IPS-15b (cell line): ENCODE results near the gene RBM4.
"Not testable (repeated sequence)": the region's sequence is repeated elsewhere in the genome, so short reads cannot be mapped to it uniquely, and the experiment has no call there.

Source experiments
- H3K27me3 ChIP-seq: one replicate; pipeline ENCODE4 v1.6.1; 2013; ENCODE audit warnings: low read length; ENCODE audit not compliant: control insufficient read depth, insufficient read depth
- H3K36me3 ChIP-seq: one replicate; pipeline ENCODE4 v1.6.1; 2013; ENCODE audit warnings: low read length; ENCODE audit not compliant: control insufficient read depth, insufficient read depth
- H3K4me1 ChIP-seq: one replicate; pipeline ENCODE4 v1.6.1; 2013; ENCODE audit warnings: mild to moderate bottlenecking, low read length; ENCODE audit not compliant: control insufficient read depth, insufficient read depth
- H3K4me3 ChIP-seq: one replicate; pipeline ENCODE4 v1.5.1; 2013; ENCODE audit warnings: low read depth, low read length
- H3K9ac ChIP-seq: one replicate; pipeline ENCODE4 v1.6.1; 2013; ENCODE audit warnings: low read depth, mild to moderate bottlenecking, low read length
- H3K9me3 ChIP-seq: one replicate; pipeline ENCODE4 v1.6.1; 2013; ENCODE audit warnings: mild to moderate bottlenecking, low read length; ENCODE audit not compliant: control insufficient read depth, insufficient read depth

The RBM4 gene

DNA sequence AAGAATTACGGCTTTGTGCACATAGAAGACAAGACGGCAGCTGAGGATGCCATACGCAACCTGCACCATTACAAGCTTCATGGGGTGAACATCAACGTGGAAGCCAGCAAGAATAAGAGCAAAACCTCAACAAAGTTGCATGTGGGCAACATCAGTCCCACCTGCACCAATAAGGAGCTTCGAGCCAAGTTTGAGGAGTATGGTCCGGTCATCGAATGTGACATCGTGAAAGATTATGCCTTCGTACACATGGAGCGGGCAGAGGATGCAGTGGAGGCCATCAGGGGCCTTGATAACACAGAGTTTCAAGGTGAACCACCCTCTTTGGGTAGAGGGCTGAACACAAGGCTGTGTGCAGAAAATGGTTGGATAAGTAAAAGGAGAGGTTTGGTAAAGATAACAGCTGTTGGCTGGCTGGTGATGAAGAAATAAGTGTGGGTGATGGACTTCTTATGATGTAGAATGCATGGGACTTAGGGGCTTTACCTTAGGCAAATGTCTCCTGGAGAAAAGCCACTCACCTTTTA lies 1.4 kb downstream of the RBM4 start:
- Histone ChIP-seq H3K4me3 (peak overlapping the region; percentile 86), H3K4me1 (peaks cover 11% of the 10 kb centered on the region), H3K36me3 (peaks cover 34% of the 10 kb centered on the region), H3K9ac (peak overlapping the region; percentile 39)
- not testable (repeated sequence) for H3K27me3 ChIP-seq, H3K9me3 ChIP-seq

DNA sequence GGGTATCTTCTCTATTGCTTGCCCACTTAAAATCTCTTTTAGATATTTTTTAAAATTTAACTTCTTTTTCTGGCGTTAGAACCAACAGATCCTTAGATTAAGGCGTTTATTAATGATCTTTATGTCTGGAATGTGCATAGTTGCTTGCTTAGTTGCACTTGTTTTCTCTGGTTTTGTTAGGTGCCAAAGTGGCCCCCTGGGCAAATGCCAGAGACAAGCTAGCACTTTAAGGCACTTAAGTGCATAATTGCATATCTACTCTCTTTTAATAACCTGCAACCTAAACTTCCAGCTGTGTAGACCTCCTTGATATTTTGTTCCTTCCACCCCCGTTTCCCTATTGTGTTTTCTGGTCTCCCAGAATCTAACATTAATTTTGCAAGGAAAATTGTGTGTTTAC lies 3.3 kb downstream of the RBM4 start:
- H3K9ac ChIP-seq, result no peak overlapping the region
- H3K4me3 ChIP-seq, result peak overlapping the region; percentile 86
- peaks cover 51% of the 10 kb centered on the region for H3K36me3 ChIP-seq
- H3K4me1 ChIP-seq, result peaks cover 11% of the 10 kb centered on the region
- H3K9me3 ChIP-seq, result no peaks in the 10 kb centered on the region
- H3K27me3 ChIP-seq, result no peaks in the 10 kb centered on the region

DNA sequence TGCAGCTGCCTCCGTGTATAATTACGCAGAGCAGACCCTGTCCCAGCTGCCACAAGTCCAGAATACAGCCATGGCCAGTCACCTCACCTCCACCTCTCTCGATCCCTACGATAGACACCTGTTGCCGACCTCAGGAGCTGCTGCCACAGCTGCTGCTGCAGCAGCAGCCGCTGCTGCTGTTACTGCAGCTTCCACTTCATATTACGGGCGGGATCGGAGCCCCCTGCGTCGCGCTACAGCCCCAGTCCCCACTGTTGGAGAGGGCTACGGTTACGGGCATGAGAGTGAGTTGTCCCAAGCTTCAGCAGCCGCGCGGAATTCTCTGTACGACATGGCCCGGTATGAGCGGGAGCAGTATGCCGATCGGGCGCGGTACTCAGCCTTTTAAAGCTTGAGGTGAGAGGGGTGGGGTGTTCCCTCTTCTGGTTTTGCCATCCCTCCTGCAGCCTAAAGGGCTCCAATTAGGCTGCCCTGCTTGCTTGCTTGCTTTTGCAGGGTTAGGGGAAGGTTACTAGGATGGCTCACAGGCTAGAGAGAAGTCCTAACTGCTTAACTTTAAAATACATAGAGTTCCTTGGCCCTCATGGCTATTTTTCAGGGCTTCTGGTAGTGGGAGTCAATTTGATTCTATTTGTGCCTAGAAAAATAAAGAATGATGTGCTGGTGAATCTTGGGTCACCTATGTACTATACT lies 5.4 kb downstream of the RBM4 start:
- no peak overlapping the region for H3K4me3 ChIP-seq
- H3K9me3 ChIP-seq, result no peaks in the 10 kb centered on the region
- H3K27me3 ChIP-seq, result no peaks in the 10 kb centered on the region
- H3K36me3 ChIP-seq, result peaks cover 49% of the 10 kb centered on the region
- peaks cover 11% of the 10 kb centered on the region for H3K4me1 ChIP-seq
- peak overlapping the region; percentile 12 for H3K9ac ChIP-seq

DNA sequence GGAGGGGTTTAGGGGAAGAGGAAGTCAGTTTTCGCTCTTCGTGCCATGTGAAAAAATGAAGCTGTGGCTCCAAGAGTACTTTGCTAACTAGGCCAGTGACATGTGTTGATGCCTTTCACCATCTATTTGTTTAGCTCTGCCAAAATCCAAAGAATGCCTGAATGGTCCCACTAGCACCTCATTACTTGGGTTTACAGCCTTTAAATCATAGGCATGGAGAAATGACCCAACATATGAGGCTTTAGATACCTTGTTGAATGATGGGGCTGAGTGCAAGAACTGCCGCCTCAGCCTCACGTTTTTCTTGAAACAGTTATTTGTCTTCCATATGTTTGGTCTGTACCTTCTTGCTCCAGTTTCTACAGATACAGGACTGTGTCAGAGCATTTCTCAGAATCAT lies 8.3 kb downstream of the RBM4 start:
- Histone ChIP-seq H3K9ac (no peak overlapping the region), H3K36me3 (peaks cover 46% of the 10 kb centered on the region), H3K9me3 (no peaks in the 10 kb centered on the region), H3K4me3 (no peak overlapping the region), H3K4me1 (peaks cover 4% of the 10 kb centered on the region), H3K27me3 (no peaks in the 10 kb centered on the region)

DNA sequence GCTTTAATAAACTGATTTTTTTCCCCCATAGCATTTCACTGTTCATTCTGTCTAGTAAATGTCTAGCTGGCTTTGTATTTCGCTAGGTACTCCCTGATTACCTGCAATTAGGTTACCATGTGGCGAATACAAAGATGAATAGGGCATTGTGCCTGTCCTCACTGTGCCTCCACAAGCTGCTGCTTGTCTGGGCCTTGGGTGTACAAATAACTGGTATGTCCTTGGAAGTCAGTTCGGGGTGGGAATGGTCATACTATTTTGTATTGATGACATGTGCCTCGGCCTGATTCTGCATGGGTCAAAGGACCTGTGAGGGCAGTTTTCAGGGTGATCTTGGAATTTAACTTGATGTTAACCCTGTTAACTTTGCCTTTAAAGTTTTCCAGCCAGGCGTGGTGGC lies 11.4 kb downstream of the RBM4 start:
- H3K9ac ChIP-seq, result no peak overlapping the region
- H3K27me3 ChIP-seq, result no peaks in the 10 kb centered on the region
- H3K4me1 ChIP-seq, result no peaks in the 10 kb centered on the region
- H3K36me3 ChIP-seq, result peaks cover 31% of the 10 kb centered on the region
- no peak overlapping the region for H3K4me3 ChIP-seq
- no peaks in the 10 kb centered on the region for H3K9me3 ChIP-seq

DNA sequence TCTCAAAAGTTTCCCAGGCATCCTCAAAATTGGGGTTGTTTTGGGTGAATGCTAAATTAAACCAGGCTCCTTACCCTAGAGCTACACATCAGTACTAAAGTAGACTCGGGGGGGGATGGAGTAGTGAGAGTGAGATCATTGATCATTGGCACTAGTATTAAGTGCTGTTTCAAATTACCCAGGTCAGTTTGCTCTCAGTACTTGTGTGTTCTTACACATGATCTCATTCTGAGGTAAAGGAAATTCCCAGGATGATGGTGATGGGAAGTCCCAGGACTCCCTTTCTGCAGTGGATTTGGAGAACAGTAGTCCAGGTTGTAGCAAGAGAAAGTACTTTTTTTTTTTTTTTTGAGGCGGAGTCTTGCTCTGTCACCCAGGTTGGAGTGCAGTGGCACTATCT lies 12.5 kb downstream of the RBM4 start:
- H3K27me3 ChIP-seq, result no peaks in the 10 kb centered on the region
- H3K9ac ChIP-seq, result no peak overlapping the region
- H3K36me3 ChIP-seq, result peaks cover 22% of the 10 kb centered on the region
- H3K4me1 ChIP-seq, result no peaks in the 10 kb centered on the region
- H3K4me3 ChIP-seq, result no peak overlapping the region
- H3K9me3 ChIP-seq, result no peaks in the 10 kb centered on the region

DNA sequence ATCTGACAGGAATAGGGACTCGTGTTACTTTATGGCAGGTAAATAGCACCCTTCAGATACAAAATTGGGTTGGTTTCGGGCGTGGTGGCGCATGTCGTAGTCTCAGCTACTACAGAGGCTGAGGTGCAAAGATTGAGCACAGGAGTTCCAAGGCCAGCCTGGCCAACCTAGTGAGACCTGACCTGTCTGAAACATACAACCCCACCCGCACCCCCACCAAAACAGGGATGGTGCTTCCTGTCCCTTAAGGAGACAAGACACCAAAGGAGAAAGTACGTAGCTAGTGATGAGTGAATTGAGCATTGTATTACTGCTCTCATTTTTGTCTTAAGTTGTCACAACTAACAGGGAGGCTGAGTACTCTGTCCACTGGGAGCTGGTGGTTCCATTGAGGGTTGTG lies 14.1 kb downstream of the RBM4 start:
- Histone ChIP-seq H3K4me1 (no peaks in the 10 kb centered on the region), H3K36me3 (peaks cover 18% of the 10 kb centered on the region), H3K4me3 (no peak overlapping the region), H3K27me3 (no peaks in the 10 kb centered on the region), H3K9me3 (no peaks in the 10 kb centered on the region), H3K9ac (no peak overlapping the region)

DNA sequence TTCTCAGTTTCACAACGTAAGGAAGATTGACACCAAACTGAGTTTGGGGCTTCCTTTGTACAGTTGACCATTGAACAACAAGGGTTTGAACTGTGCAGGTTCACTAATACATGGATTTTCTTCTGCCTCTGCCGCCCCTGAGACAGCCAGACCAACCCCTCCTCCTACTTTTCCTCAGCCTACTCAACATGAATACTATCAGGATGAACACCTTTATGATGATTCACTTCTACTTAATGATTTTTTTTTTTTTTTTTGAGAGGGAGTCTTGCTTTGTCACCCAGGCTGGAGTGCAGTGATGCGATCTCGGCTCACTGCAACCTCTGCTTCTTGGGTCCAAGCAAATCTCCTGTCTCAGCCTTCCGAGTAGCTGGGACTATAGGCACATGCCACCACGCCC lies 14.6 kb downstream of the RBM4 start:
- H3K27me3 ChIP-seq, result no peaks in the 10 kb centered on the region
- no peaks in the 10 kb centered on the region for H3K4me1 ChIP-seq
- no peaks in the 10 kb centered on the region for H3K9me3 ChIP-seq
- no peak overlapping the region for H3K9ac ChIP-seq
- peaks cover 20% of the 10 kb centered on the region for H3K36me3 ChIP-seq
- H3K4me3 ChIP-seq, result no peak overlapping the region

DNA sequence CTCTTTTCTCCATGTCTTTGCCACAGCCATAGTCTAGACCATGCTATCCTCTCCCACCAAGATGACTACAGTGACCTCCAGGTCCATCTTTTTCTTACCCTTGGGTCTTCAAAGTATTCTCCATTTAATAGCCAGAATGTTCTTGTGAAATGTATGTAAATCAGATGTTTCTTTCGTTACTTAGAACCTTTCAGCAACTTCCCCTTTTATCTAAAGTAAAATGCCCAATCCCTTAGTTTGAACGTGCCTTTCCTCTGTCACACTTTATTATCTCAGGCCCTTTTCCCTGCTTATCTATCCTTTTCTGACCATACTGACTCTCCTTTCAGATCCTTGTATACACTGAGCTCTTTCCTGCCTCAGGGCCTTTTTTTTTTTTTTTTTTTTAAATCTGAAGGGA lies 21.3 kb downstream of the RBM4 start:
- no peak overlapping the region for H3K9ac ChIP-seq

DNA sequence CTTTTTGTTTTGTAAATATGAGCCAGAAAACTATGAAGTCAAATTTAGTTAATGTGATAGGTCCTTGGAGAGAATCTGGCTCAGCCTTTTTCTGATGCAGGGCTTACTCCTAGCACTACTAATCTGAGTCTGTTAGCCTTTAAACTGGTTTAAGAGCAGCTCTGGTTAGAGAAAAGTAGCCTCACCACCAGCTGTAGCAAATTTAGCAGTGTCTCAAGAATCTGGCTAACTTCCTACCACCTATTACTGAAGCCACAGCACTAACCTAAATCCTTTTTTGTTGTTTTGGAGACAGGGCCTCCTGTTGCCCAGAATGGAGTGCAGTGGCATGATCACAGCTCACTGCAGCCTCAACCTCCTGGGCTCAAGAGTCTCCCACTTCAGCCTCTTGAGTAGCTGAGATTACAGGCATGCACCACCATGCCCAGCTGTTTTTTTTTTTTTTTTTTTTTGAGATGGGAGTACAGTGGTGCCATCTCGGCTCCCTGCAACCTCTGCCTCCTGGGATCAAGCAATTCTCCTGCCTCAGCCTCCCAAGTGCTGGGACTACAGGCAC lies 25.3 kb downstream of the RBM4 start:
- H3K36me3 ChIP-seq, result peaks cover 24% of the 10 kb centered on the region
- H3K9ac ChIP-seq, result no peak overlapping the region
- H3K9me3 ChIP-seq, result no peaks in the 10 kb centered on the region
- no peaks in the 10 kb centered on the region for H3K4me1 ChIP-seq
- H3K27me3 ChIP-seq, result no peaks in the 10 kb centered on the region
- H3K4me3 ChIP-seq, result no peak overlapping the region

More for the DNA sequence above, 21.3 kb downstream of the RBM4 start:
- Histone ChIP-seq H3K4me1 (no peaks in the 10 kb centered on the region), H3K27me3 (no peaks in the 10 kb centered on the region), H3K4me3 (no peak overlapping the region), H3K9me3 (no peaks in the 10 kb centered on the region), H3K36me3 (peaks cover 20% of the 10 kb centered on the region)

DNA sequence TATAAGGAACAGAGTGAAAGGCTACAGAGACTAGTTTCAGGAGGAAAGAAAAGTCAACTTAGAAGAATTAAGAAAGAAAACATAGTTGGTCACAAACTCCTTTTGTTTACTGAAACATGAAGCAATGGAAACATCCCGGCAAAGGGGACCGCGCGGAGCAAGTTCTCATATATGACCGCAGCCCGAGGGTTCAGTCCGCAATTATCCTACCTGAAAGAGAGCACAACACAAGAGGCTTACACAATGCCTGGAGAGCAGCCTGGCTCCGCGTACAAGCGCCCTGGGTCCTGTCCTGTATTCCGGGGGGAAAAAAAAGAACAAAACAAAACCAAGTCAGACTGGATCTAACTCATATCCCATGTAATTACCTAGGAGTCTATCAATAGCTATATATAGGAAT lies 26.9 kb downstream of the RBM4 start:
- Histone ChIP-seq H3K4me3 (no peak overlapping the region), H3K27me3 (no peaks in the 10 kb centered on the region), H3K9me3 (no peaks in the 10 kb centered on the region), H3K9ac (no peak overlapping the region), H3K4me1 (no peaks in the 10 kb centered on the region), H3K36me3 (peaks cover 20% of the 10 kb centered on the region)

DNA sequence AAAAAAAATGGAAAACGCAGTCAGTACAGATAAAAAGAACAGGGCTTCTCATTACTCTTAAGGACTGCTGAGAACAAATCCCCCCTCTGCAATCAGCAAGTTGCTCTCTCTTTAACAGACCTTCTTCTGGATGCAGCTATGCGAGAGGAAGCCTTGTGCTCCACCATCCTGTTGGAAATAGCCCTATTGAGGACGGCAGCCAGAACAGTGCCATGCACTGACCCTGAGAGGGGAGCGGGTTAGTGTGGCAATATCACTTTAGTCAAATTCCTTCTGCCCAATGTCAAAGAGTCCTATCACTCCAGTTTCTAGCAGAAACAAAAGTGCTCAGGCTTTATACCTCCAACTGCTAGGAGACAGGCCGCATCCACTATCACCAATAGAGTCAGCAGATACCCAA lies 32.3 kb downstream of the RBM4 start:
- Histone ChIP-seq H3K36me3 (peaks cover 16% of the 10 kb centered on the region), H3K4me1 (peaks cover 8% of the 10 kb centered on the region), H3K4me3 (no peak overlapping the region), H3K9ac (no peak overlapping the region), H3K27me3 (no peaks in the 10 kb centered on the region), H3K9me3 (no peaks in the 10 kb centered on the region)
